GM23338 (cell line): Measurements from ENCODE around the gene TNFAIP8L2. TPM values are rescaled to one million over a fixed set of nuclear protein-coding genes. Genes with fewer than 3 reads are reported as not detected.

Experiments
- ATAC-seq: fragments of 200-7000 bp; cut with Tn5 transposase; 3 replicates; pipeline ENCODE4 v1.9.1; 2020
- DNase-seq: peaks from one replicate; pipeline ENCODE4 v3.0.0-alpha.2; 2015; ENCODE audit warnings: low spot score
- H2AFZ ChIP-seq: fragments of 200-600 bp; sonication (generic); 2 replicates; pipeline ENCODE4 v1.8.0; 2016; ENCODE audit warnings: antibody characterized with exemption, mild to moderate bottlenecking, moderate library complexity
- H3F3A ChIP-seq: fragments of 200-600 bp; sonication (generic); replicated peaks from 2 replicates; pipeline ENCODE4 v1.8.0; 2017; ENCODE audit warnings: antibody characterized with exemption, mixed run types, low read depth
- H3K27ac ChIP-seq: fragments of 200-600 bp; sonication (generic); 2 replicates; pipeline ENCODE4 v1.6.1; 2016; ENCODE audit warnings: low read depth
- H3K27me3 ChIP-seq: fragments of 200-600 bp; sonication (generic); 2 replicates; pipeline ENCODE4 v1.8.0; 2016; ENCODE audit warnings: mild to moderate bottlenecking, mixed run types, moderate library complexity; ENCODE audit not compliant: insufficient read depth
- H3K36me3 ChIP-seq: fragments of 200-600 bp; sonication (generic); 2 replicates; pipeline ENCODE4 v1.8.0; 2016; ENCODE audit warnings: mild to moderate bottlenecking; ENCODE audit not compliant: insufficient read depth
- H3K4me1 ChIP-seq: fragments of 200-600 bp; sonication (generic); 2 replicates; pipeline ENCODE4 v1.8.0; 2016; ENCODE audit warnings: mild to moderate bottlenecking, moderate library complexity; ENCODE audit not compliant: insufficient read depth
- H3K4me2 ChIP-seq: fragments of 200-600 bp; sonication (generic); 2 replicates; pipeline ENCODE4 v1.7.1; 2017; ENCODE audit warnings: mixed run types
- H3K4me3 ChIP-seq: fragments of 200-600 bp; sonication (generic); 2 replicates; pipeline ENCODE4 v1.6.1; 2016; ENCODE audit warnings: mixed run types
- H3K79me2 ChIP-seq: fragments of 200-600 bp; sonication (generic); replicated peaks from 2 replicates; pipeline ENCODE4 v1.8.0; 2017; ENCODE audit warnings: mild to moderate bottlenecking; ENCODE audit not compliant: insufficient read depth
- H3K9me2 ChIP-seq: fragments of 200-600 bp; sonication (generic); 2 replicates; pipeline ENCODE4 v1.8.0; 2017; ENCODE audit not compliant: insufficient read depth
- H4K20me1 ChIP-seq: fragments of 200-600 bp; sonication (generic); replicated peaks from 2 replicates; pipeline ENCODE4 v1.8.0; 2017; ENCODE audit warnings: mild to moderate bottlenecking; ENCODE audit not compliant: insufficient read depth
- H3K27ac Mint-ChIP-seq: 2 replicates; pipeline ENCODE4 v1.8.0; 2020; ENCODE audit warnings: inconsistent platforms, mild to moderate bottlenecking, moderate library complexity, mixed read lengths
- H3K27me3 Mint-ChIP-seq: 3 replicates; pipeline ENCODE4 v1.8.0; 2022; ENCODE audit warnings: low read depth, mild to moderate bottlenecking, moderate library complexity, mixed read lengths, inconsistent platforms; ENCODE audit not compliant: insufficient read depth, poor library complexity
- H3K36me3 Mint-ChIP-seq: 3 replicates; pipeline ENCODE4 v1.8.0; 2021; ENCODE audit warnings: low read depth, mild to moderate bottlenecking, inconsistent platforms, moderate library complexity, mixed read lengths
- H3K4me1 Mint-ChIP-seq: 3 replicates; pipeline ENCODE4 v1.8.0; 2020; ENCODE audit warnings: mild to moderate bottlenecking, inconsistent platforms, mixed read lengths
- H3K4me3 Mint-ChIP-seq: 3 replicates; pipeline ENCODE4 v1.8.0; 2021; ENCODE audit warnings: moderate library complexity, mild to moderate bottlenecking, inconsistent platforms, mixed read lengths
- H3K9me3 Mint-ChIP-seq: 3 replicates; pipeline ENCODE4 v1.8.0; 2020; ENCODE audit warnings: moderate library complexity, mild to moderate bottlenecking, inconsistent platforms, mixed read lengths
- CREB1 ChIP-seq: fragments of 250-450 bp; sonication (Bioruptor Pico); IDR thresholded peaks from 2 replicates; pipeline ENCODE4 v1.5.0; 2020; ENCODE audit warnings: low read depth, mild to moderate bottlenecking, moderate library complexity
- CTCF ChIP-seq, 2 experiments: fragments of 200-600 bp in 1 of 2; sonication (generic) in 1 of 2; conservative IDR thresholded peaks; 2 replicates each; pipeline versions ENCODE4 v1.5.1 to v1.6.1; 2016 to 2017; ENCODE audit warnings: antibody characterized with exemption in 2 of 2, low read depth in 2 of 2, mild to moderate bottlenecking in 2 of 2, moderate library complexity in 1 of 2
- ETS1 ChIP-seq: IDR thresholded peaks from 2 replicates; pipeline ENCODE4 v1.6.1; 2016; ENCODE audit warnings: antibody characterized with exemption
- EZH2 ChIP-seq: fragments of 200-600 bp; sonication (generic); IDR thresholded peaks from one replicate; pipeline ENCODE4 v1.8.0; 2017; ENCODE audit warnings: antibody characterized with exemption, mild to moderate bottlenecking, low read depth; ENCODE audit not compliant: unreplicated experiment
- EZH2phosphoT487 ChIP-seq: fragments of 200-600 bp; sonication (generic); IDR thresholded peaks from one replicate; pipeline ENCODE4 v1.8.1; 2018; ENCODE audit warnings: antibody characterized with exemption; ENCODE audit not compliant: unreplicated experiment
- JUNB ChIP-seq: IDR thresholded peaks from one replicate; pipeline ENCODE4 v1.6.1; 2016; ENCODE audit warnings: antibody characterized with exemption; ENCODE audit not compliant: unreplicated experiment
- NANOG ChIP-seq: IDR thresholded peaks from 2 replicates; pipeline ENCODE4 v1.6.1; 2016; ENCODE audit warnings: antibody characterized with exemption, borderline replicate concordance
- POLR2AphosphoS5 ChIP-seq: IDR thresholded peaks from 2 replicates; pipeline ENCODE4 v1.6.1; 2016; ENCODE audit warnings: antibody characterized with exemption, low read depth
- REST ChIP-seq: IDR thresholded peaks from one replicate; pipeline ENCODE4 v1.6.1; 2018; ENCODE audit warnings: antibody characterized with exemption; ENCODE audit not compliant: unreplicated experiment
- STAT1 ChIP-seq: IDR thresholded peaks from one replicate; pipeline ENCODE4 v1.6.1; 2016; ENCODE audit warnings: antibody characterized with exemption; ENCODE audit not compliant: unreplicated experiment
- ZNF114 ChIP-seq: fragments of 250-450 bp; sonication (Bioruptor Pico); IDR thresholded peaks from 2 replicates; pipeline ENCODE4 v1.5.0; 2020; ENCODE audit warnings: mild to moderate bottlenecking, moderate library complexity
- ZNF331 ChIP-seq: fragments of 250-450 bp; sonication (Bioruptor Pico); IDR thresholded peaks from 2 replicates; pipeline ENCODE4 v1.5.0; 2020; ENCODE audit warnings: low read depth, mild to moderate bottlenecking, moderate library complexity
- ZNF462 ChIP-seq: fragments of 250-450 bp; sonication (Bioruptor Pico); IDR thresholded peaks from 2 replicates; pipeline ENCODE4 v1.5.0; 2020; ENCODE audit warnings: mild to moderate bottlenecking, moderate library complexity
- polyA plus RNA-seq: library from polyadenylated mRNA; unstranded; fragments of >200 nt; fragmentation: Nextera tagmentation; extraction: Ambion mirVana; gene quantifications from 2 replicates; pipeline ENCODE4 v1.2.1, GENCODE V29; 2016
- total RNA-seq: library from RNA; depleted of rRNA; stranded (reverse); fragments of >200 nt; shearing (Covaris generic); gene quantifications from 2 replicates; pipeline ENCODE4 v1.2.3, GENCODE V29; 2014

Gene TNFAIP8L2
- total and polyA plus RNA-seq, 2 experiments from 2014 or later, result 0.40 TPM; not detected in 1

GRCh38 chr1:151184211-151184610, 27.8 kb downstream of the TNFAIP8L2 start:
- Histone ChIP-seq H2AFZ (no peak overlapping the region), H3K9me2 (no peaks in the 10 kb centered on the region), H3K4me1 (peaks cover 3% of the 10 kb centered on the region; the same call in 1 of the 2 replicates), H3K4me2 (no peak overlapping the region), H3K27ac (no peak overlapping the region), H4K20me1 (peaks cover 7% of the 10 kb centered on the region), H3K79me2 (peaks cover 32% of the 10 kb centered on the region), H3K27me3 (no peaks in the 10 kb centered on the region), H3K4me3 (no peak overlapping the region), H3K36me3 (peaks cover 35% of the 10 kb centered on the region), H3F3A (0 out of 2 replicates have a peak, but pooled peaks cover 10% of the 10 kb centered on the region)
- H3K4me1 Mint-ChIP-seq, result peaks cover 7% of the 10 kb centered on the region; the same call in 2 of the 3 replicates
- H3K27ac Mint-ChIP-seq, result no peak overlapping the region
- DNase-seq, result no peak
- peaks cover 2% of the 10 kb centered on the region for H3K27me3 Mint-ChIP-seq
- no peak for TF ChIP-seq EZH2
- TF ChIP-seq ZNF462 (CRISPR knock-in tag), result no peak
- no peak for TF ChIP-seq ZNF114 (CRISPR knock-in tag)
- TF ChIP-seq JUNB, result no peak
- TF ChIP-seq CTCF (conservative IDR thresholded peaks at IDR 0.05; ENCODE audit: low read depth in 2 of 2), result no peak
- TF ChIP-seq REST, result no peak
- TF ChIP-seq CREB1, result no peak
- no peak for TF ChIP-seq EZH2phosphoT487
- no peak for TF ChIP-seq NANOG
- TF ChIP-seq STAT1, result no peak
- no peak for TF ChIP-seq ZNF331 (CRISPR knock-in tag)
- TF ChIP-seq ETS1, result no peak
- no peak for TF ChIP-seq POLR2AphosphoS5
- no peaks in the 10 kb centered on the region for H3K9me3 Mint-ChIP-seq
- H3K36me3 Mint-ChIP-seq, result peaks cover 64% of the 10 kb centered on the region
- H3K4me3 Mint-ChIP-seq, result no peak overlapping the region
- ATAC-seq, result no peak
